ENCODE data around the gene ATP6V0C.

- TF ChIP-seq, protein P1, sequence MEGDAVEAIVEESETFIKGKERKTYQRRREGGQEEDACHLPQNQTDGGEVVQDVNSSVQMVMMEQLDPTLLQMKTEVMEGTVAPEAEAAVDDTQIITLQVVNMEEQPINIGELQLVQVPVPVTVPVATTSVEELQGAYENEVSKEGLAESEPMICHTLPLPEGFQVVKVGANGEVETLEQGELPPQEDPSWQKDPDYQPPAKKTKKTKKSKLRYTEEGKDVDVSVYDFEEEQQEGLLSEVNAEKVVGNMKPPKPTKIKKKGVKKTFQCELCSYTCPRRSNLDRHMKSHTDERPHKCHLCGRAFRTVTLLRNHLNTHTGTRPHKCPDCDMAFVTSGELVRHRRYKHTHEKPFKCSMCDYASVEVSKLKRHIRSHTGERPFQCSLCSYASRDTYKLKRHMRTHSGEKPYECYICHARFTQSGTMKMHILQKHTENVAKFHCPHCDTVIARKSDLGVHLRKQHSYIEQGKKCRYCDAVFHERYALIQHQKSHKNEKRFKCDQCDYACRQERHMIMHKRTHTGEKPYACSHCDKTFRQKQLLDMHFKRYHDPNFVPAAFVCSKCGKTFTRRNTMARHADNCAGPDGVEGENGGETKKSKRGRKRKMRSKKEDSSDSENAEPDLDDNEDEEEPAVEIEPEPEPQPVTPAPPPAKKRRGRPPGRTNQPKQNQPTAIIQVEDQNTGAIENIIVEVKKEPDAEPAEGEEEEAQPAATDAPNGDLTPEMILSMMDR (IDR thresholded peaks at IDR 0.05; ENCODE audit: insufficient read depth, low read depth, low read length) = no peak
- TF ChIP-seq EZH2 (IDR thresholded peaks at IDR 0.05; ENCODE audit: insufficient read depth, low read length) = no peak
Observed at GRCh38 chr16:2531696-2532493, 18.1 kb downstream of the ATP6V0C start.
